ENCODE data around the gene EPB41.
A peak's percentile ranks its signal among the peaks of the same experiment; 100 is the strongest.
"Not testable (repeated sequence)": the region's sequence is repeated elsewhere in the genome, so short reads cannot be mapped to it uniquely, and the experiment has no call there.

The EPB41 gene

GRCh38 chr1:29052941-29053340 lies 138.6 kb downstream of the EPB41 start:
- DNase-seq (ENCODE audit: low read depth) = no peak

GRCh38 chr1:29055160-29055559 lies 140.8 kb downstream of the EPB41 start:
- DNase-seq (ENCODE audit: low read depth) = no peak

- no peak for DNase-seq (ENCODE audit: low read depth)
Observed at GRCh38 chr1:29056256-29056655, 141.9 kb downstream of the EPB41 start.

GRCh38 chr1:29057700-29058099 lies 143.3 kb downstream of the EPB41 start:
- DNase-seq (ENCODE audit: low read depth) = no peak

- DNase-seq (ENCODE audit: low read depth) = peak; percentile 6
Observed at GRCh38 chr1:29062157-29062942, 148.0 kb downstream of the EPB41 start.

GRCh38 chr1:29064064-29064463 lies 149.7 kb downstream of the EPB41 start:
- no peak for DNase-seq (ENCODE audit: low read depth)

- no peak for DNase-seq (ENCODE audit: low read depth)
Observed at GRCh38 chr1:29077155-29077554, 162.8 kb downstream of the EPB41 start.

- not testable (repeated sequence) for DNase-seq (ENCODE audit: low read depth)
Observed at GRCh38 chr1:29079916-29080629, 165.7 kb downstream of the EPB41 start.

GRCh38 chr1:29081201-29081600 lies 166.8 kb downstream of the EPB41 start:
- DNase-seq (ENCODE audit: low read depth) = no peak

GRCh38 chr1:29082519-29082918 lies 168.2 kb downstream of the EPB41 start:
- DNase-seq (ENCODE audit: low read depth) = no peak

- no peak for DNase-seq (ENCODE audit: low read depth)
Observed at GRCh38 chr1:29083317-29084195, 169.2 kb downstream of the EPB41 start.

GRCh38 chr1:29084196-29084521 lies 169.8 kb downstream of the EPB41 start:
- no peak for DNase-seq (ENCODE audit: low read depth)

GRCh38 chr1:29090937-29091618 lies 176.7 kb downstream of the EPB41 start:
- DNase-seq (ENCODE audit: low read depth) = no peak

- not testable (repeated sequence) for DNase-seq (ENCODE audit: low read depth)
Observed at GRCh38 chr1:29092704-29093103, 178.3 kb downstream of the EPB41 start.

GRCh38 chr1:29094433-29094832 lies 180.1 kb downstream of the EPB41 start:
- DNase-seq (ENCODE audit: low read depth) = no peak

- no peak for DNase-seq (ENCODE audit: low read depth)
Observed at GRCh38 chr1:29094954-29095353, 180.6 kb downstream of the EPB41 start.

- DNase-seq (ENCODE audit: low read depth) = no peak
Observed at GRCh38 chr1:29096231-29096886, 182.0 kb downstream of the EPB41 start.

GRCh38 chr1:29099286-29099685 lies 184.9 kb downstream of the EPB41 start:
- no peak for DNase-seq (ENCODE audit: low read depth)

GRCh38 chr1:29100487-29100886 lies 186.1 kb downstream of the EPB41 start:
- no peak for DNase-seq (ENCODE audit: low read depth)

GRCh38 chr1:29105822-29106221 lies 191.5 kb downstream of the EPB41 start:
- DNase-seq (ENCODE audit: low read depth) = no peak

GRCh38 chr1:29108041-29108440 lies 193.7 kb downstream of the EPB41 start:
- not testable (repeated sequence) for DNase-seq (ENCODE audit: low read depth)
